Activated naive CD4-positive, alpha-beta T cell treated with anti-CD3 and anti-CD28 coated beads, Interleukin-2, amount 10 ng/mL, durations not matched to agents 7 days and 5 days (primary cell): ENCODE results near the gene ALOX5AP.

ENCODE experiments used
- CTCF ChIA-PET: fragments of 350-600 bp; sonication (Branson Sonifier 250); formaldehyde crosslinking; loops from one replicate; lab custom pipeline; 2021; ENCODE audit warnings: antibody characterized with exemption; lab: Charles Lee
- DNase-seq: peaks from one replicate; pipeline ENCODE4 v3.0.0-alpha.2; 2020
- H3K27ac Mint-ChIP-seq: one replicate; pipeline ENCODE4 v1.8.0; 2021; ENCODE audit warnings: mild to moderate bottlenecking, moderate library complexity, mixed read lengths
- H3K27me3 Mint-ChIP-seq: one replicate; pipeline ENCODE4 v1.8.0; 2021; ENCODE audit warnings: mild to moderate bottlenecking, mixed read lengths
- H3K36me3 Mint-ChIP-seq: one replicate; pipeline ENCODE4 v1.8.0; 2021; ENCODE audit warnings: mixed read lengths
- H3K4me1 Mint-ChIP-seq: one replicate; pipeline ENCODE4 v1.8.0; 2021; ENCODE audit warnings: mixed read lengths
- H3K4me3 Mint-ChIP-seq: one replicate; pipeline ENCODE4 v1.8.0; 2021; ENCODE audit warnings: mild to moderate bottlenecking, moderate library complexity, mixed read lengths
- H3K9me3 Mint-ChIP-seq: one replicate; pipeline ENCODE4 v1.8.0; 2021; ENCODE audit warnings: mixed read lengths

ALOX5AP gene

GRCh38 chr13:30796631-30797601 is 61.6 kb downstream of the ALOX5AP start:
- Mint-ChIP-seq H3K4me1 (peaks cover 27% of the 10 kb centered on the region), H3K27ac (no peak overlapping the region), H3K9me3 (no peaks in the 10 kb centered on the region), H3K36me3 (no peaks in the 10 kb centered on the region), H3K4me3 (no peak overlapping the region), H3K27me3 (peaks cover 5% of the 10 kb centered on the region)
- DNase-seq: no peak
- CTCF ChIA-PET: interaction anchor here (0.9 to 1.4 kb wide), 5 partner anchors 30 to 220 kb away, joined by 3 read pairs; no protein-coding TSS in a partner anchor

DNA sequence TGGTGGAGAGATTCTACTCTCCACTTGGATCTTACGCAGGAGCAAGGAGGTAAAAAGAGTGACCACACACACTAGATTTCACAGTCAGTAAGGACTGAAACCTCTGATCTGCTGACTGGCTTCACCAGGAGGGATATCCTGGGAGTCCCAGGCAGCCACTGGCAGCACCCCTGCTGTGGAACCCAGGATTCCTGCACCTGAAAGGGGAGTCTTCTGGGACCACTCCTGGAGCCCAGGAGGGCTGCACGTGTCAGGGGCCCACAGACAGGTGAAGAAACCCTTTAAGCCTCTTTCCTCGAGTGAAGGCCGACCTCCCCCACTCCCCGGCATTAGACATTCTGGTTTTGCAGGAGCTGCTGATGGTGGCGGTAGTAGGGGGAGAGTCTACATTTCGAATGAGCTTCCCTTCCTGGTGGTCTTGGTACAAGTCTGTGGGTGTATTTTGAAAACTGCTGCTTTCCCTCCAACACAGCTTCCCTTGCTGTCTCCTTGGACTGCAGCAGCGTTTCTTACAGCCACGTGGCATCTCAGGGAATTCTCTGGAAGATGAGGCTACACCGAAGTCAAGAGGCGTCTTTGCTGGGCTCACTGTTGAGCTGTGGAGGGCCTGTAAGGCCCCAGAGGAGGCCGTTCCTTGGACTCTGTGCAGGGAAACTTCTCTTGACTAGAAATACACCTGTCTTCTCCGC is 62.6 kb downstream of the ALOX5AP start:
- peaks cover 34% of the 10 kb centered on the region for H3K4me1 Mint-ChIP-seq
- no peaks in the 10 kb centered on the region for H3K9me3 Mint-ChIP-seq
- H3K27ac Mint-ChIP-seq: no peak overlapping the region
- CTCF ChIA-PET: interaction anchor here (0.6 to 1.0 kb wide), 2 partner anchors 60 to 216 kb away, joined by 3 read pairs; no protein-coding TSS in a partner anchor
- H3K4me3 Mint-ChIP-seq: no peak overlapping the region
- H3K36me3 Mint-ChIP-seq: no peaks in the 10 kb centered on the region
- DNase-seq: no peak
- peaks cover 8% of the 10 kb centered on the region for H3K27me3 Mint-ChIP-seq

- H3K4me3 Mint-ChIP-seq: no peak overlapping the region
- DNase-seq: no peak
These were observed 63.5 kb downstream of the ALOX5AP start for GRCh38 chr13:30798776-30799355.

DNA sequence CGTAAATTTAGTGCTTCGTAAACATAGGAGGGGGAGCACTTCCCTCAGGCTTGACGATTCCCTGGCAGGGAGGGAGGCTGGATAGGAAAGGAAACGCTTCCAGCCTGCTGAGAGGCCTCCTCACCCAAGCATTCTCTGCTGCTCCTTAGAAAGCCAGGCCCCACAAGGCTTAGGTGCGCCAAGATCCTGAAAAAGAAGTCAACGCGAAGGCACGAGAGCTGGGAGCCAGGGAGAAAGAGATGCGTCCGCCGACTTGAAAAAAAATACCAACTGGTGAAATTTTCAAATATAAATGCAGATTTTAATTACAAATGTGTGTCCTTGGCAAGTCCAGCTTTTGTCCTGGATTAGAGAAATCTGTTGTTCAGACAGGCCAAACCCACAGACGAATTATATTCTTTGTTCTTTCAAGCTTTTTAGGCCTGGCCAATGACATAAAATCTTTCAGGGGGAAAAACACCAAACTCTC is 64.0 kb downstream of the ALOX5AP start:
- CTCF ChIA-PET: interaction anchor here (1.0 to 1.2 kb wide), 2 partner anchors 62 to 118 kb away, joined by 3 read pairs; no protein-coding TSS in a partner anchor
- no peak for DNase-seq
- no peaks in the 10 kb centered on the region for H3K9me3 Mint-ChIP-seq
- H3K4me1 Mint-ChIP-seq: peaks cover 39% of the 10 kb centered on the region
- H3K36me3 Mint-ChIP-seq: no peaks in the 10 kb centered on the region
- peaks cover 10% of the 10 kb centered on the region for H3K27me3 Mint-ChIP-seq
- no peak overlapping the region for H3K4me3 Mint-ChIP-seq
- no peak overlapping the region for H3K27ac Mint-ChIP-seq

More at GRCh38 chr13:30798776-30799355, 63.5 kb downstream of the ALOX5AP start:
- Mint-ChIP-seq H3K36me3 (no peaks in the 10 kb centered on the region), H3K27ac (no peak overlapping the region), H3K4me1 (peaks cover 39% of the 10 kb centered on the region), H3K27me3 (peaks cover 12% of the 10 kb centered on the region), H3K9me3 (no peaks in the 10 kb centered on the region)
- CTCF ChIA-PET: interaction anchor here (1.0 to 1.2 kb wide), 3 partner anchors 61 to 217 kb away, joined by 3 read pairs; no protein-coding TSS in a partner anchor

DNA sequence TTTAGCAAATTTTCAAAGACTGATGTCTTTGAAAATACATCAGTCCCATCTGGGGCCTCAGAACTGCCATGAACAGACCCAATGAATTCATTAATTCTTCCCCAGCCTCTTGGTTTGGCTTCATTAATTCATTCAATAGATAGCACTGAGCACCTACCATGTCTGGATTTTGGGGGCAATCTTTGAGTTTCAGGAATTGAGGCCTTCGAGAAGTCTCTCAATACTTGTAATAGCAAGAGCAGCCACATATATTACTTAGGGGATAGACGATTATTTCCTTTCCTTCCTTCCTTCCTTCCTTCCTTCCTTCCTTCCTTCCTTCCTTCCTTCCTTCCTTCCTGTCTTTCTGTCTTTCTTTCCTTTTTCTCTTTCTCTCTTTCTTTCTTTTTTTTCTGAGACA is 64.8 kb downstream of the ALOX5AP start:
- H3K4me1 Mint-ChIP-seq: peaks cover 33% of the 10 kb centered on the region
- H3K27me3 Mint-ChIP-seq: peaks cover 14% of the 10 kb centered on the region
- CTCF ChIA-PET: no interaction called here
- H3K36me3 Mint-ChIP-seq: no peaks in the 10 kb centered on the region
- H3K27ac Mint-ChIP-seq: no peak overlapping the region
- H3K9me3 Mint-ChIP-seq: no peaks in the 10 kb centered on the region
- DNase-seq: no peak
- H3K4me3 Mint-ChIP-seq: no peak overlapping the region

GRCh38 chr13:30802501-30802900 is 67.2 kb downstream of the ALOX5AP start:
- Mint-ChIP-seq H3K27ac (no peak overlapping the region), H3K4me3 (peak overlapping the region; percentile 41), H3K9me3 (no peaks in the 10 kb centered on the region), H3K4me1 (peaks cover 16% of the 10 kb centered on the region), H3K36me3 (no peaks in the 10 kb centered on the region), H3K27me3 (peaks cover 21% of the 10 kb centered on the region)
- DNase-seq: no peak
- CTCF ChIA-PET: interaction anchor here (0.7 to 1.8 kb wide), 2 partner anchors 122 to 123 kb away, joined by 3 to 8 read pairs; no protein-coding TSS in a partner anchor

GRCh38 chr13:30802953-30803478 is 67.7 kb downstream of the ALOX5AP start:
- H3K27me3 Mint-ChIP-seq: peaks cover 21% of the 10 kb centered on the region
- H3K9me3 Mint-ChIP-seq: no peaks in the 10 kb centered on the region
- CTCF ChIA-PET: interaction anchor here (0.7 to 1.8 kb wide), 8 partner anchors 60 to 242 kb away, joined by 3 to 8 read pairs (median 4); no protein-coding TSS in a partner anchor
- peak; percentile 85 for DNase-seq
- H3K4me1 Mint-ChIP-seq: peaks cover 16% of the 10 kb centered on the region
- H3K4me3 Mint-ChIP-seq: peak overlapping the region; percentile 41
- H3K27ac Mint-ChIP-seq: no peak overlapping the region
- H3K36me3 Mint-ChIP-seq: no peaks in the 10 kb centered on the region

GRCh38 chr13:30803749-30804148 is 68.4 kb downstream of the ALOX5AP start:
- peaks cover 16% of the 10 kb centered on the region for H3K4me1 Mint-ChIP-seq
- H3K9me3 Mint-ChIP-seq: no peaks in the 10 kb centered on the region
- H3K36me3 Mint-ChIP-seq: no peaks in the 10 kb centered on the region
- no peak overlapping the region for H3K4me3 Mint-ChIP-seq
- peaks cover 21% of the 10 kb centered on the region for H3K27me3 Mint-ChIP-seq
- no peak overlapping the region for H3K27ac Mint-ChIP-seq
- CTCF ChIA-PET: interaction anchor here (0.9 to 2.2 kb wide), 8 partner anchors 53 to 241 kb away, joined by 3 to 5 read pairs (median 4); no protein-coding TSS in a partner anchor
- DNase-seq: no peak

DNA sequence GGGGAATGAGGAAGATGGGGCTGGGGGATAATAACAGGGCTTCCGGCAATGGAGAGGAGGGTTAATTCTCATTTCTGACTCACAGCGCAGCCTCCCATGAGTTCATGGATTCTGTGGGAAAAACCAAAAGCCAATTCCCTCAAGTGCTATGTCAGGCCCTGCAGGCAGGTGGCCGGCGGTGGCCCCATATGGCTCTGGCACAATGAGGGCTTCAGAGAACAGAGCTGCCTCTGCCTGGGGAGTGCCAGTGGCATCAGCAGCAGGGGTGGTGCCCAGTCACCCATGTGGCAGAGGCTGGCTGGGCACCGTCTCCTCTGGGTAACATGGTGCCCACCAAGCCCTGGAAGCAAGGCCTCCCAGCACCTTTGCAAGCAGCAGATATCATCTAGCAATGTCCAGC is 69.1 kb downstream of the ALOX5AP start:
- no peaks in the 10 kb centered on the region for H3K9me3 Mint-ChIP-seq
- H3K4me3 Mint-ChIP-seq: no peak overlapping the region
- H3K27ac Mint-ChIP-seq: no peak overlapping the region
- H3K4me1 Mint-ChIP-seq: peaks cover 16% of the 10 kb centered on the region
- CTCF ChIA-PET: interaction anchor here (1.0 to 3.6 kb wide), 6 partner anchors 9 to 223 kb away, joined by 4 to 12 read pairs (median 5); no protein-coding TSS in a partner anchor
- peaks cover 21% of the 10 kb centered on the region for H3K27me3 Mint-ChIP-seq
- H3K36me3 Mint-ChIP-seq: no peaks in the 10 kb centered on the region
- DNase-seq: no peak

- H3K27ac Mint-ChIP-seq: no peak overlapping the region
- CTCF ChIA-PET: interaction anchor here (0.7 to 3.6 kb wide), 4 partner anchors 9 to 61 kb away, joined by 3 to 12 read pairs (median 5); no protein-coding TSS in a partner anchor
These were observed 69.8 kb downstream of the ALOX5AP start for GRCh38 chr13:30805132-30805537.

GRCh38 chr13:30805603-30806011 is 70.3 kb downstream of the ALOX5AP start:
- peaks cover 16% of the 10 kb centered on the region for H3K4me1 Mint-ChIP-seq
- H3K27me3 Mint-ChIP-seq: peaks cover 27% of the 10 kb centered on the region
- no peak overlapping the region for H3K4me3 Mint-ChIP-seq
- DNase-seq: no peak
- no peaks in the 10 kb centered on the region for H3K36me3 Mint-ChIP-seq
- no peak overlapping the region for H3K27ac Mint-ChIP-seq
- no peaks in the 10 kb centered on the region for H3K9me3 Mint-ChIP-seq
- CTCF ChIA-PET: interaction anchor here (0.7 to 3.6 kb wide), 4 partner anchors 8 to 60 kb away, joined by 3 to 12 read pairs (median 5); no protein-coding TSS in a partner anchor

More at GRCh38 chr13:30805132-30805537, 69.8 kb downstream of the ALOX5AP start:
- H3K4me1 Mint-ChIP-seq: peaks cover 16% of the 10 kb centered on the region
- H3K4me3 Mint-ChIP-seq: no peak overlapping the region
- H3K36me3 Mint-ChIP-seq: no peaks in the 10 kb centered on the region
- H3K9me3 Mint-ChIP-seq: no peaks in the 10 kb centered on the region
- H3K27me3 Mint-ChIP-seq: peaks cover 22% of the 10 kb centered on the region
- DNase-seq: no peak

- no peak for DNase-seq
- CTCF ChIA-PET: interaction anchor here (0.8 to 3.6 kb wide), 2 partner anchors 59 to 238 kb away, joined by 3 to 12 read pairs; no protein-coding TSS in a partner anchor
- Mint-ChIP-seq H3K9me3 (no peaks in the 10 kb centered on the region), H3K4me1 (peaks cover 16% of the 10 kb centered on the region), H3K27ac (no peak overlapping the region), H3K27me3 (peaks cover 29% of the 10 kb centered on the region), H3K36me3 (no peaks in the 10 kb centered on the region), H3K4me3 (no peak overlapping the region)
These were observed 71.4 kb downstream of the ALOX5AP start for GRCh38 chr13:30806784-30807183.

- Mint-ChIP-seq H3K36me3 (no peaks in the 10 kb centered on the region), H3K9me3 (no peaks in the 10 kb centered on the region), H3K27ac (no peak overlapping the region), H3K27me3 (peaks cover 32% of the 10 kb centered on the region), H3K4me1 (peaks cover 15% of the 10 kb centered on the region), H3K4me3 (no peak overlapping the region)
- DNase-seq: no peak
- CTCF ChIA-PET: interaction anchor here (0.7 to 3.6 kb wide), 6 partner anchors 58 to 255 kb away, joined by 3 to 12 read pairs (median 4); no protein-coding TSS in a partner anchor
These were observed 72.0 kb downstream of the ALOX5AP start for GRCh38 chr13:30807392-30807791.
